ENCODE results near the gene CACNG7. TPM values are rescaled to one million over a fixed set of nuclear protein-coding genes. Genes with fewer than 3 reads are reported as not detected.

Gene CACNG7
- total and polyA plus RNA-seq, 8 donors, result 0.05 TPM; not detected in 7

- H3K36me3 ChIP-seq, result no peaks in the 10 kb centered on the region
- H3K27ac ChIP-seq, result no peak overlapping the region
- TF ChIP-seq POLR2A (IDR thresholded peaks at IDR 0.05), result no peak
- TF ChIP-seq CTCF (IDR thresholded peaks at IDR 0.05), result no peak
- no peak for TF ChIP-seq EP300 (IDR thresholded peaks at IDR 0.05)
- no peak for TF ChIP-seq POLR2AphosphoS5 (IDR thresholded peaks at IDR 0.05)
- intact Hi-C loops (cut with DNase I; ENCODE audit: low total_unique reads), result no loop called here
- H3K9me3 ChIP-seq, result no peaks in the 10 kb centered on the region
- no peak overlapping the region for H3K4me3 ChIP-seq
- peaks cover 13 to 36% (median 26%) of the 10 kb centered on the region in 4 donors for H3K4me1 ChIP-seq
- H3K27me3 ChIP-seq, result peaks cover 18 to 72% (median 36%) of the 10 kb centered on the region in 3 donors
- 90 to 96% (median 95%) methylated on average over 10 of the region's 10 CpGs for WGBS, 5 donors
- DNase-seq, result no peak
Measured at GRCh38 chr19:53885036-53885435, 24.0 kb upstream of the CACNG7 start.

GRCh38 chr19:53892301-53892980, 16.6 kb upstream of the CACNG7 start:
- TF ChIP-seq POLR2A (IDR thresholded peaks at IDR 0.05) (no peak), CTCF (IDR thresholded peaks at IDR 0.05) (no peak), POLR2AphosphoS5 (IDR thresholded peaks at IDR 0.05) (no peak)
- peaks cover 0 to 82% (median 30%) of the 10 kb centered on the region in 3 donors for H3K27me3 ChIP-seq
- H3K4me3 ChIP-seq, result no peak overlapping the region
- H3K36me3 ChIP-seq, result no peaks in the 10 kb centered on the region
- WGBS, 5 donors, result 67 to 82% (median 75%) methylated on average over 19 to 23 of the region's 23 CpGs
- no peaks in the 10 kb centered on the region for H3K9me3 ChIP-seq
- no peak for DNase-seq
- intact Hi-C loops (cut with DNase I; ENCODE audit: low total_unique reads), result loop anchor here (10.0 kb wide), 1 partner anchor 48 kb away; no protein-coding TSS in a partner anchor
- no peak overlapping the region for H3K27ac ChIP-seq
- peaks cover 0 to 11% (median 8%) of the 10 kb centered on the region in 4 donors for H3K4me1 ChIP-seq

- Histone ChIP-seq H3K27ac (no peak overlapping the region), H3K4me3 (no peak overlapping the region), H3K27me3 (peaks cover 0 to 88% (median 36%) of the 10 kb centered on the region in 3 donors), H3K9me3 (no peaks in the 10 kb centered on the region), H3K4me1 (peaks cover 0 to 11% (median 8%) of the 10 kb centered on the region in 4 donors), H3K36me3 (no peaks in the 10 kb centered on the region)
- DNase-seq, result no peak
- TF ChIP-seq POLR2A (IDR thresholded peaks at IDR 0.05) (no peak), POLR2AphosphoS5 (IDR thresholded peaks at IDR 0.05) (no peak), CTCF (IDR thresholded peaks at IDR 0.05) (no peak), EP300 (IDR thresholded peaks at IDR 0.05) (no peak)
- intact Hi-C loops (cut with DNase I; ENCODE audit: low total_unique reads), result loop anchor here (10.0 kb wide), 1 partner anchor 48 kb away; no protein-coding TSS in a partner anchor
- WGBS, 5 donors, result 62 to 71% (median 65%) methylated on average over 8 of the region's 8 CpGs
Measured at GRCh38 chr19:53892981-53893325, 16.1 kb upstream of the CACNG7 start.

- no peaks in the 10 kb centered on the region for H3K36me3 ChIP-seq
- TF ChIP-seq EP300 (IDR thresholded peaks at IDR 0.05) (no peak), POLR2AphosphoS5 (IDR thresholded peaks at IDR 0.05) (no peak), POLR2A (IDR thresholded peaks at IDR 0.05) (no peak), CTCF (IDR thresholded peaks at IDR 0.05) (no peak)
- no peak for DNase-seq
- no peaks in the 10 kb centered on the region for H3K9me3 ChIP-seq
- 74 to 80% (median 75%) methylated on average over 9 of the region's 9 CpGs for WGBS, 5 donors
- intact Hi-C loops (cut with DNase I; ENCODE audit: low total_unique reads), result loop anchor here (10.0 kb wide), 1 partner anchor 50 kb away; no protein-coding TSS in a partner anchor
- peaks cover 0 to 99% (median 46%) of the 10 kb centered on the region in 3 donors for H3K27me3 ChIP-seq
- H3K4me1 ChIP-seq, result peaks cover 0 to 8% (median 6%) of the 10 kb centered on the region in 4 donors
- no peak overlapping the region for H3K4me3 ChIP-seq
- H3K27ac ChIP-seq, result no peak overlapping the region
Measured at GRCh38 chr19:53894707-53895106, 14.4 kb upstream of the CACNG7 start.
